ENCODE measurements around the gene KCTD12.
A peak's percentile ranks its signal among the peaks of the same experiment; 100 is the strongest.

KCTD12 gene

DNA sequence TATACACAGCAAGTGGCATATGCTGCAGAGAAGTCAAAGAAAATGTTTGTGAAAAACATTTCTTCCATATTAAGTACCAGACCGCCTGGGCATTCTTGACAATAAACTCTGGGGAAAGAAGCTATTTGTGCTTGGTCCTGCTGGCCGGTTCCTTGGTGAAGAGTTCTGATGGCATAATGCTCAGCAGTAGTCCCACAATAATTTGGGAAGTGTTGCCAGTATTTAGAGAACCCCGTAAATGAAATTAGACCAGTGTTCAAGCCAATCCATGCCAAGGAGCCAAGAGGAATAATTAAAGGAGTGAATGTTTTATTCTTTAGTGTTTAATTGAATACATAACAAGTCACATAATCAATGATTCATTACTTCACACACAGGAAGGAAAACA, 6.3 kb downstream of the KCTD12 start:
- TF ChIP-seq, protein P1, sequence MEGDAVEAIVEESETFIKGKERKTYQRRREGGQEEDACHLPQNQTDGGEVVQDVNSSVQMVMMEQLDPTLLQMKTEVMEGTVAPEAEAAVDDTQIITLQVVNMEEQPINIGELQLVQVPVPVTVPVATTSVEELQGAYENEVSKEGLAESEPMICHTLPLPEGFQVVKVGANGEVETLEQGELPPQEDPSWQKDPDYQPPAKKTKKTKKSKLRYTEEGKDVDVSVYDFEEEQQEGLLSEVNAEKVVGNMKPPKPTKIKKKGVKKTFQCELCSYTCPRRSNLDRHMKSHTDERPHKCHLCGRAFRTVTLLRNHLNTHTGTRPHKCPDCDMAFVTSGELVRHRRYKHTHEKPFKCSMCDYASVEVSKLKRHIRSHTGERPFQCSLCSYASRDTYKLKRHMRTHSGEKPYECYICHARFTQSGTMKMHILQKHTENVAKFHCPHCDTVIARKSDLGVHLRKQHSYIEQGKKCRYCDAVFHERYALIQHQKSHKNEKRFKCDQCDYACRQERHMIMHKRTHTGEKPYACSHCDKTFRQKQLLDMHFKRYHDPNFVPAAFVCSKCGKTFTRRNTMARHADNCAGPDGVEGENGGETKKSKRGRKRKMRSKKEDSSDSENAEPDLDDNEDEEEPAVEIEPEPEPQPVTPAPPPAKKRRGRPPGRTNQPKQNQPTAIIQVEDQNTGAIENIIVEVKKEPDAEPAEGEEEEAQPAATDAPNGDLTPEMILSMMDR (IDR thresholded peaks at IDR 0.05): no peak
- DNase-seq (ENCODE audit: low spot score): no peak
- H3K27ac ChIP-seq: peak overlapping the region; percentile 58 to 83
- peak overlapping the region; percentile 52 for H3K4me3 ChIP-seq

DNA sequence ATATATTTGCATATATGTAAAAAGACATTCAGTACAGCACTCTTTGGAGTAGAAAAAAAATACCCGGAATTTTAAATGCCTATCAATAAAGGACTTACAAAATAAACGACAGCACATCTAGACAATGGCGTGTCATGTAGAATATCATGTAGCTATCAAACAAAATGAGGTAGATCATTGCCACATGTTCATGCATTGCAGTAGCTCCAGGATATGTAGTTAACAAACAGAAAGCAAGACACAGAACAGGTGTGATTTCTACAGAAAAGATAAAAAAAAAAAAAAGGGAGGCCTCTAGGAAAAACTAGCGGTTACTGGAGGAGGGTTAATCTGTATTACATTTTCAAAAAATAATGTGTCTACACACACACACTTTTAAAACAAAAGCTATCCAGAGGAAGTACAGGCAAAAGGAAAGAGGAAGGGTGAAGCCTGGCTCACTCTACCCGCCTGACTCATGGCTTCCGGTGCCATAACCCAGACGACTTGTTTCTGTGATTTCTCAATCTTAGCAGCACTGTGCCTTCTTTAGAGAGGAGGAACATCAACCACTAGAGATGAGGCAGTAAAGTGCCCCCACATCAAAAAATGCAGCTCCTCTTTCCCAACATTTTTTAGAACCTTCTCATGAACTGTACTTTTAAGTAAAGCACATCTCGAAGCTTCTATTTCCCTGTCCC, 6.9 kb downstream of the KCTD12 start:
- TF ChIP-seq, protein P1 (IDR thresholded peaks at IDR 0.05): no peak
- peak; percentile 85 for DNase-seq (ENCODE audit: low spot score)
- peak overlapping the region in 1 of 2 donors; percentile 83 for H3K27ac ChIP-seq
- peak overlapping the region; percentile 52 for H3K4me3 ChIP-seq

DNA sequence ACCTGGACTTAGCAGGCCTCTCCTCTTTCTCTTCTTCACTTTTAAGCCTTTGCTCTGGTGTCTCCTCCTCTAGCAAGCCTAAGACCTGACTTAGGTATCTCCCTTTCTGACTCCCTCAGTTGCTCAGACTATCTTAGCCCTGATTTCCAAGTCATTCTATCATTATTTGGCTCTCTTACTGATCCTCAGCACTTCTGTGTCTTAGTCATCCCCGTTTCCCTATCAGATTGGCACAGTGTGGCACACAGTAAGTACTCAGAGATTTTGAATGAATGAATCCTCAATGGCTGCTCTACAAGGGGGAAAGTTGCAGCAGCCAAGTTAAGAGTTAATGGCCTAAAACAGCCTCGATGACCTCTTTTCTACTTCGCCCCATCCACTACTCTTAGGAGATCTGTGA, 8.2 kb downstream of the KCTD12 start:
- TF ChIP-seq, protein P1 (IDR thresholded peaks at IDR 0.05): no peak
- DNase-seq (ENCODE audit: low spot score): no peak
- Histone ChIP-seq H3K4me3 (no peak overlapping the region), H3K27ac (peak overlapping the region in 1 of 2 donors; percentile 37)

DNA sequence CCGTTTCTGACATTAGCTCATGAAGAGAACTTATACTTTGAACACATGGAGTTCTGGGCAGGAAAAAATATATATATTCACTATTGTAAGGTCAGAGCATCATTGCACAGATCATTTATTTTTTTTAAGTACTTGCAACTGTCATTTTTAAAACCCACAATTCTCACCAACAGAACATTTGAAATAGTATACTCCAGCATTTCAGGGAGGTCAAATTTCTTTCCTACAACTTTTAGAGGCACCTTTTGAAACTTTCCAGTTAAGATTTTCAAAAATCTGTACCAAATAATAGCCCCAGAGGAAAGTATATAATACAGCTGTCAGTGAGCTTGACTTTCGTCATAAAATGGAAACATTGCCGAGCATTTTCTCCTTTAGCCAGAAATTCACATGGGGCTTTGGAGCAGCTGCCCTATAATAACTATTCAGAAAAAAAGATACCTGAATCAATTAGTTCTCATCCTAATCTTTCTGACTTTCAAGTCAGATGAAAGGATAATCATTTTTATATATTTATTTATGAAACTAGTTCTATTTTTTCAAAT, 10.9 kb downstream of the KCTD12 start:
- no peak overlapping the region for H3K4me3 ChIP-seq
- H3K27ac ChIP-seq: no peak overlapping the region
- no peak for DNase-seq (ENCODE audit: low spot score)
- TF ChIP-seq, protein P1 (IDR thresholded peaks at IDR 0.05): no peak

DNA sequence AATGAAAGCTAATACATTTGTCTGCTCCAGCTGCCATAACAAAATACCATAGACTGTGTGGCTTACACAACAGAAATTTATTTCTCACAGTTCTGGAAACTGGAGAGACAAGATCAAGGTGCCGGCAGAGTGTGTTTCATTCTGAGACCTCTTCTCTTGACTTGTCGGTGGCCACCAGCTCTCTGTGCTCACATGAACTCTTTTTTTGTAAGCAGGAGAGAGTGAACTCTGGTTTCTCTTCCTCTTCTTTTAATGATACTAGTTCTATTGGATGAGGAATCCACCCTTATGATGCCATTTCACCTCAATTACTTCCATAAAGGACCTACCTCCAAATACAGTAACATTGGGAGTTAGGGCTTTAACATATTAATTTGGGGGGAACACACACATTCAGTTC, 11.7 kb downstream of the KCTD12 start:
- H3K27ac ChIP-seq: no peak overlapping the region
- TF ChIP-seq, protein P1 (IDR thresholded peaks at IDR 0.05): no peak
- no peak for DNase-seq (ENCODE audit: low spot score)
- H3K4me3 ChIP-seq: no peak overlapping the region

DNA sequence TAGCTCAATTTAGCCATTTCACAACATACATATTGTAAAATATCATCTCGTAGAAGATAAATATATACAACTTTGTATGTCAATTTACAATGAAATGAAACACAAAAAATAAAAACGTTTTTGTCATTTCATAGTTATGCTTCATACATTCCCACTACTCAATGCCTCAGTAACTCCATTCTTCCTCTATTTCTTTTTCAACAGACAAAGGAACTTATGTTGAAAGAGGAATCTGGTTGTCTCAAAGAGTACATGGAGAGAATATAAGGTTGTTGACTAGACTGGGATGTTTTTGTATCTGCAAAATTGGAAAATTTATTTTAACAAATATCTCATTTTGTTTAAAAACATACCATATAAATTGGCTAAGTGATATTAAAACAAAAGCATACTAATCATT, 12.8 kb downstream of the KCTD12 start:
- no peak for DNase-seq (ENCODE audit: low spot score)
- Histone ChIP-seq H3K27ac (no peak overlapping the region), H3K4me3 (no peak overlapping the region)
- TF ChIP-seq, protein P1 (IDR thresholded peaks at IDR 0.05): no peak

DNA sequence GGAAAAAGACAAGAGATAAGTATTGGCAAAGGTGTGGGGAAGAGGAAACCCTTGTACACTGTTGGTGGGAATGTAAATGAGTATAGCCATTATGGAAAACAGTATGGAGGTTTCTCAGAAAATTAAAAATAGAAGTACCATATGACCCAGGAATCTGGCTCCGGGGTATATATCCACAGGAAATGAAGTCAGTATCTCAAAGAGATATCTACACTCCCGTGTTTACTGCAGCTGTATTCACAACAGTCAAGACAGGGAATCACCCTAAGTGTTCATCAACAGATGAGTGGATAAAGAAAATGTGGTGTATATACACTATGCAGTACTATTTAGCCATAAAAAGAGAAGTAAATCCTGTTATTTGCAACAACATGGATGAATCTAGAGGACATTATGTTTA, 13.5 kb downstream of the KCTD12 start:
- Histone ChIP-seq H3K4me3 (no peak overlapping the region), H3K27ac (no peak overlapping the region)
- DNase-seq (ENCODE audit: low spot score): no peak
- TF ChIP-seq, protein P1 (IDR thresholded peaks at IDR 0.05): no peak
